Islet of Langerhans (tissue), 1 donor: ENCODE measurements around the gene TMCO5A.
"Not testable (repeated sequence)": the region's sequence is repeated elsewhere in the genome, so short reads cannot be mapped to it uniquely, and the experiment has no call there.

ENCODE experiments used
- FAIRE-seq: peaks from one replicate; lab custom pipeline; 2011; peaks lifted over from hg19 to GRCh38; lab: Jason Lieb, UNC

Gene TMCO5A

GRCh38 chr15:37934340-37934739 lies at the start of gene TMCO5A:
Gene TMCO5A (plus strand): TSS chr15:37934640. CDS start chr15:37936324, 1,684 bp downstream.
- no peak for FAIRE-seq

- FAIRE-seq = peak; percentile 38
Measured at GRCh38 chr15:37885651-37886050, 48.8 kb upstream of the TMCO5A start.

- FAIRE-seq = no peak
Measured at GRCh38 chr15:37888356-37888755, 46.1 kb upstream of the TMCO5A start.

GRCh38 chr15:37891766-37892368 lies 42.6 kb upstream of the TMCO5A start:
- peak; percentile 97 for FAIRE-seq

- no peak for FAIRE-seq
Measured at GRCh38 chr15:37893309-37893708, 41.1 kb upstream of the TMCO5A start.

GRCh38 chr15:37898362-37898761 lies 36.1 kb upstream of the TMCO5A start:
- FAIRE-seq = peak; percentile 90

- FAIRE-seq = no peak
Measured at GRCh38 chr15:37900326-37901221, 33.9 kb upstream of the TMCO5A start.

- FAIRE-seq = peak; percentile 36
Measured at GRCh38 chr15:37902126-37902525, 32.3 kb upstream of the TMCO5A start.

- FAIRE-seq = no peak
Measured at GRCh38 chr15:37903919-37904625, 30.4 kb upstream of the TMCO5A start.

GRCh38 chr15:37907136-37907535 lies 27.3 kb upstream of the TMCO5A start:
- FAIRE-seq = peak; percentile 97

GRCh38 chr15:37921527-37922385 lies 12.7 kb upstream of the TMCO5A start:
- FAIRE-seq = no peak

GRCh38 chr15:37926136-37926535 lies 8.3 kb upstream of the TMCO5A start:
- FAIRE-seq = no peak

GRCh38 chr15:37929238-37929637 lies 5.2 kb upstream of the TMCO5A start:
- no peak for FAIRE-seq

GRCh38 chr15:37931321-37931720 lies 3.1 kb upstream of the TMCO5A start:
- FAIRE-seq = no peak

- no peak for FAIRE-seq
Measured at GRCh38 chr15:37931868-37932267, 2.6 kb upstream of the TMCO5A start.

- FAIRE-seq = no peak
Measured at GRCh38 chr15:37932549-37932948, 1.9 kb upstream of the TMCO5A start.

GRCh38 chr15:37933666-37934065 lies 774 bp upstream of the TMCO5A start:
- FAIRE-seq = no peak

GRCh38 chr15:37940876-37941275 lies 6.4 kb downstream of the TMCO5A start:
- no peak for FAIRE-seq

GRCh38 chr15:37941779-37942178 lies 7.3 kb downstream of the TMCO5A start:
- FAIRE-seq = no peak

- no peak for FAIRE-seq
Measured at GRCh38 chr15:37951999-37952398, 17.6 kb downstream of the TMCO5A start.

- FAIRE-seq = not testable (repeated sequence)
Measured at GRCh38 chr15:37960742-37961141, 26.3 kb downstream of the TMCO5A start.

- FAIRE-seq = no peak
Measured at GRCh38 chr15:37967788-37968187, 33.3 kb downstream of the TMCO5A start.
